Kidney (tissue), 14 donors: ENCODE results near the gene ADAMTS15. TPM values are rescaled to one million over a fixed set of nuclear protein-coding genes. Genes with fewer than 3 reads are reported as not detected.

Experiments used
- DNase-seq, 5 donors: peaks; one replicate each; pipeline ENCODE4 v3.0.0-alpha.2; 2013 to 2020
- FAIRE-seq: peaks from 2 replicates; lab custom pipeline; 2012; peaks lifted over from hg19 to GRCh38; lab: Jason Lieb, UNC
- H3K27ac ChIP-seq, 2 donors: one replicate each; pipeline ENCODE4 v1.7.0; 2013; ENCODE audit warnings: low read depth in 2 of 2, low read length in 2 of 2, inconsistent platforms in 1 of 2
- H3K27me3 ChIP-seq: one replicate; pipeline ENCODE4 v1.7.1; 2013; ENCODE audit warnings: low read length, inconsistent platforms; ENCODE audit not compliant: control insufficient read depth, insufficient read depth
- H3K36me3 ChIP-seq, 3 donors: one replicate each; pipeline versions ENCODE4 v1.7.0 to v1.7.1; 2013; ENCODE audit warnings: low read length in 3 of 3, control low read depth in 1 of 3, inconsistent platforms in 1 of 3; ENCODE audit not compliant: insufficient read depth in 3 of 3, control insufficient read depth in 2 of 3
- H3K4me1 ChIP-seq, 3 donors: one replicate each; pipeline versions ENCODE4 v1.7.0 to v1.7.1; 2013; ENCODE audit warnings: low read length in 3 of 3, inconsistent platforms in 1 of 3, low read depth in 1 of 3; ENCODE audit not compliant: control insufficient read depth in 2 of 3, insufficient read depth in 2 of 3
- H3K4me3 ChIP-seq, 3 donors: one replicate each; pipeline versions ENCODE4 v1.7.0 to v1.8.1; 2013; ENCODE audit warnings: low read length in 3 of 3, control low read depth in 1 of 3, inconsistent platforms in 1 of 3
- H3K9ac ChIP-seq, 3 donors: one replicate each; pipeline versions ENCODE4 v1.7.0 to v1.7.1; 2013; ENCODE audit warnings: low read length in 3 of 3, control low read depth in 1 of 3, inconsistent platforms in 1 of 3
- H3K9me3 ChIP-seq, 3 donors: one replicate each; pipeline versions ENCODE4 v1.7.0 to v1.7.1; 2013; ENCODE audit warnings: low read length in 3 of 3, control low read depth in 1 of 3, inconsistent platforms in 1 of 3; ENCODE audit not compliant: control insufficient read depth in 2 of 3, insufficient read depth in 1 of 3
- intact Hi-C: fragments of 100-400 bp; cut with DNase I; formaldehyde crosslinking; loops from one replicate; pipeline ENCODE4 v1.11.1; 2022
- polyA plus RNA-seq: library from polyadenylated mRNA; stranded (reverse); fragments of 350-450 nt; fragmentation: Illumina TruSeq; extraction: RNeasy Lipid Tissue Mini Kit (QIAGEN cat#74804); gene quantifications from one replicate; pipeline ENCODE4 v1.2.3, GENCODE V29; 2014; ENCODE audit warnings: low read depth, low replicate concordance; ENCODE audit not compliant: insufficient read depth
- total RNA-seq: library from RNA; stranded (reverse); fragmentation: NEBNext Ultra II Directional; extraction: Animal tissue kit (Norgen Biotek cat#: 25700); gene quantifications from one replicate; pipeline ENCODE4 v1.2.1, GENCODE V29; 2021
- TF ChIP-seq, protein P1 (sequence below): IDR thresholded peaks from 3 replicates; pipeline ENCODE4 v1.5.1; 2012; ENCODE audit warnings: mild to moderate bottlenecking, moderate library complexity, borderline replicate concordance; ENCODE audit not compliant: insufficient read depth; ENCODE audit errors: extremely low read depth
- donor health status: control.
- donor health status: control.
- donor health status: control.
- donor health status: control.
- donor health status: control.
- donor health status: DM: yes; HTN: yes; CAD: no.
- donor health status: Normal renal cell carcinoma (clear cell type).

The ADAMTS15 gene
- total and polyA plus RNA-seq, 2 donors from 2014 or later = 3.6 to 6.2 TPM

DNA sequence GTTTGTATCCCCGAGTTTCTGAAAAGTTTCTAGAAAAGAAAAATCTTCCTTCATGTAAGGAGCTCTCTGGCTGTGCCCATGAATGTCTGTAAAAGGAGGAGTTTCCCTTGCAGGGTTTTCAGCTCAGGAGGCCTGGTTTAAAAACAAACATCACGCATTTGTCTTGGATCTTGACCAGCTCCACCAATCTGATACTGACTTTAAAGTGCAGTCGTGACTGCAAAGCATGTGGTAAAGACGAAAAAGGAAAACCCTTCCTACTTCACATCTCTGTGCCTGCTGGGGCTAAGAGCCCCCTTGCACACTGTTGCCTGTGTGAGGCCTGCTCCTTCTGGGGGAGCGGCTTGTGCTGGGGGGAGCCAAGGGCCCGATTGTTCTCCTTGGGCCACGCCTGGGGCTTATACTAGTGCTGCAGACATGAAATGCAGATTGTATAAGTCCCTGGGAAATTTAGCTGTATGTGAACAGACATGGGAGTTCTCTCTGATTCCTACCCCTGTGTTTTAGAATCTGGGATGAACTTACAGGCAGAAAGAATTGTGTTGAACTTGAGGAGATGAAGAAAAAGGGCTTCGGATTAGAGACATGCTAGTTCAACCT, 62.1 kb downstream of the ADAMTS15 start:
- TF ChIP-seq, protein P1, sequence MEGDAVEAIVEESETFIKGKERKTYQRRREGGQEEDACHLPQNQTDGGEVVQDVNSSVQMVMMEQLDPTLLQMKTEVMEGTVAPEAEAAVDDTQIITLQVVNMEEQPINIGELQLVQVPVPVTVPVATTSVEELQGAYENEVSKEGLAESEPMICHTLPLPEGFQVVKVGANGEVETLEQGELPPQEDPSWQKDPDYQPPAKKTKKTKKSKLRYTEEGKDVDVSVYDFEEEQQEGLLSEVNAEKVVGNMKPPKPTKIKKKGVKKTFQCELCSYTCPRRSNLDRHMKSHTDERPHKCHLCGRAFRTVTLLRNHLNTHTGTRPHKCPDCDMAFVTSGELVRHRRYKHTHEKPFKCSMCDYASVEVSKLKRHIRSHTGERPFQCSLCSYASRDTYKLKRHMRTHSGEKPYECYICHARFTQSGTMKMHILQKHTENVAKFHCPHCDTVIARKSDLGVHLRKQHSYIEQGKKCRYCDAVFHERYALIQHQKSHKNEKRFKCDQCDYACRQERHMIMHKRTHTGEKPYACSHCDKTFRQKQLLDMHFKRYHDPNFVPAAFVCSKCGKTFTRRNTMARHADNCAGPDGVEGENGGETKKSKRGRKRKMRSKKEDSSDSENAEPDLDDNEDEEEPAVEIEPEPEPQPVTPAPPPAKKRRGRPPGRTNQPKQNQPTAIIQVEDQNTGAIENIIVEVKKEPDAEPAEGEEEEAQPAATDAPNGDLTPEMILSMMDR = no peak
- FAIRE-seq = no peak
- no peak overlapping the region for H3K4me3 ChIP-seq
- H3K9ac ChIP-seq = no peak overlapping the region
- intact Hi-C loops = no loop called here
- no peak overlapping the region for H3K27ac ChIP-seq
- H3K4me1 ChIP-seq = peaks cover 0 to 2% (median 0%) of the 10 kb centered on the region in 3 donors
- H3K36me3 ChIP-seq = no peaks in the 10 kb centered on the region
- DNase-seq = peak in 1 of 5 donors; percentile 26
- H3K27me3 ChIP-seq = no peaks in the 10 kb centered on the region
- H3K9me3 ChIP-seq = peaks cover 0 to 7% (median 0%) of the 10 kb centered on the region in 3 donors

DNA sequence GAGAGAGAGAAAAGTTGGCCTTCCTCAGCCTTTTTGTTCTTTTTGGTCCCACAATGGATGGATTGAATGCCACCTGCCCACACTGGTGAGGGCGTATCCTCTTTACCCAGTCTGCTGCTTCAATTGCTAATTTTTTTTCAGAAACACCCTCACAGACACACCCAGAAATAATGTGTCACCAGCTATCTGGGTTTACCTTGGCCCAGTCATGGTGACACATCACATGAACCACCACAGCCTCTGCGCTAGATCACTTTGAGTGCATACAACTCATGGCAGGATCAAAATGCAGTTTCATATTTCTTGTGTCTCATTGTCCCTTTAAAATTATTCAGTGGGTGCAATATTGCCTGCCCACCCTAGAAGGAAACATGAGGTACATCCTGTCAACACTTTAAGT, 63.3 kb downstream of the ADAMTS15 start:
- Histone ChIP-seq H3K4me3 (no peak overlapping the region), H3K36me3 (no peaks in the 10 kb centered on the region), H3K4me1 (peaks cover 0 to 2% (median 0%) of the 10 kb centered on the region in 3 donors), H3K27me3 (no peaks in the 10 kb centered on the region), H3K27ac (no peak overlapping the region), H3K9me3 (peaks cover 0 to 7% (median 0%) of the 10 kb centered on the region in 3 donors), H3K9ac (no peak overlapping the region)
- intact Hi-C loops = no loop called here
- FAIRE-seq = no peak
- TF ChIP-seq, protein P1 = no peak
- DNase-seq = no peak

DNA sequence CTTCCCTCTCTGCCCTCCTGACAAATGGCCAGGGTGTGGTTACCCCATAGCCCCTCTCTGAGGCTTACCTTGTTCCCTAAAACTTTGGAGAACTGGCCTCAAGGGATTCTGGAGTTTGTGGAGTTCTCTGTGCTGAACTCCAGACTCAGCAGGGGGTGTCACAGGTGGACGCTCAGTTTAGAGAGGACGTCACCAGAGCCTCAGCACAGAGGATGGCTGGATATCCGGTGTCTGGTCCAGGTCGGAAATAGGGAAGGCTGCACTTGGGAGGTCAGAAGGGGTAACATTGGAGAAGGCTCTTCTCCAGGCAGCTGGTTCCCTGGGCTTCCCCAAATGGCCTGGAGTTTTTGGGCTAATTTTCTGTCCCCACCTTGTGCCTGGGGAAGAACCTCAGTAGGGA, 64.2 kb downstream of the ADAMTS15 start:
- Histone ChIP-seq H3K36me3 (no peaks in the 10 kb centered on the region), H3K27ac (no peak overlapping the region), H3K9me3 (peaks cover 0 to 3% (median 0%) of the 10 kb centered on the region in 3 donors), H3K4me3 (no peak overlapping the region), H3K27me3 (no peaks in the 10 kb centered on the region), H3K9ac (no peak overlapping the region), H3K4me1 (peaks cover 0 to 2% (median 0%) of the 10 kb centered on the region in 3 donors)
- TF ChIP-seq, protein P1 = no peak
- intact Hi-C loops = no loop called here
- DNase-seq = no peak
- FAIRE-seq = no peak
